SH-SY5Y (cell line): ENCODE data around the gene KRT3.

Experiments
- GATA2 ChIP-seq: IDR thresholded peaks from 2 replicates; pipeline ENCODE4 v1.6.1; 2011; ENCODE audit warnings: mild to moderate bottlenecking, low read depth, low read length
- GATA3 ChIP-seq: IDR thresholded peaks from 2 replicates; pipeline ENCODE4 v1.6.1; 2011; ENCODE audit warnings: low read depth, mild to moderate bottlenecking, low read length, moderate library complexity

- TF ChIP-seq GATA2 (no peak), GATA3 (no peak)
These were observed 6.5 kb upstream of the KRT3 start for GRCh38 chr12:52802442-52802841.
